NB4 (cell line): Measurements from ENCODE around the gene CCR7.

ENCODE experiments used
- DNase-seq: peaks from one replicate; pipeline ENCODE4 v3.0.0; 2010; ENCODE audit warnings: low read depth
- H3K4me3 ChIP-seq: one replicate; pipeline ENCODE4 v1.5.1; 2011; ENCODE audit warnings: mild to moderate bottlenecking, low read depth, low read length, moderate library complexity
- MYC ChIP-seq: IDR thresholded peaks from 2 replicates; pipeline ENCODE4 v1.6.1; 2011; ENCODE audit warnings: low read depth, low read length
- POLR2A ChIP-seq: IDR thresholded peaks from 2 replicates; pipeline ENCODE4 v1.6.1; 2011; ENCODE audit warnings: mild to moderate bottlenecking; ENCODE audit not compliant: insufficient read length; ENCODE audit errors: extremely low read depth
- TF ChIP-seq, protein P1 (sequence below): IDR thresholded peaks from 2 replicates; pipeline ENCODE4 v1.6.1; 2011; ENCODE audit warnings: low read depth, low read length
- TF ChIP-seq, protein P2 (sequence below): IDR thresholded peaks from one replicate; pipeline ENCODE4 v1.5.1; 2012; ENCODE audit warnings: low read depth, low read length

Gene CCR7

DNA sequence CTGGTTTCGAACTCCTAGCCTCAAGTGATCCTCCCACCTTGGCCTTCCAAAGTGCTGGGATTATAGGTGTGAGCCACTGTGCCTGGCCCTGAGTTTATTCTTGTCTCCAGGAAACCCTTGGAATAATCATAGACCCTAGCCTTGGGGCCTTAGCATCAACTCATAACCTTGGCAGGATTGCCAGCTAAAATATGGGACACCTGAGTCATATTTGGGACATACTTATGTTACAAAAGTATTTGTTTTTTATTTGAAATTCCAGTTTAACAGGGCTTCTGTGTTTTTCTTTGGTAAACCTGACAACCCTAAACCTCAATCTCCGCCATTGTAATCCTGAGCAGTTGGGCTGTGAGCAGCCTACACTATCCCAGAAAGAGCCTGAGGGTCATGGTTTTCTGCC lies 35.3 kb downstream of the CCR7 start:
- no peak overlapping the region for H3K4me3 ChIP-seq
- TF ChIP-seq POLR2A (no peak), MYC (no peak)
- TF ChIP-seq, protein P1, sequence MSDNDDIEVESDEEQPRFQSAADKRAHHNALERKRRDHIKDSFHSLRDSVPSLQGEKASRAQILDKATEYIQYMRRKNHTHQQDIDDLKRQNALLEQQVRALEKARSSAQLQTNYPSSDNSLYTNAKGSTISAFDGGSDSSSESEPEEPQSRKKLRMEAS = no peak
- TF ChIP-seq, protein P2, sequence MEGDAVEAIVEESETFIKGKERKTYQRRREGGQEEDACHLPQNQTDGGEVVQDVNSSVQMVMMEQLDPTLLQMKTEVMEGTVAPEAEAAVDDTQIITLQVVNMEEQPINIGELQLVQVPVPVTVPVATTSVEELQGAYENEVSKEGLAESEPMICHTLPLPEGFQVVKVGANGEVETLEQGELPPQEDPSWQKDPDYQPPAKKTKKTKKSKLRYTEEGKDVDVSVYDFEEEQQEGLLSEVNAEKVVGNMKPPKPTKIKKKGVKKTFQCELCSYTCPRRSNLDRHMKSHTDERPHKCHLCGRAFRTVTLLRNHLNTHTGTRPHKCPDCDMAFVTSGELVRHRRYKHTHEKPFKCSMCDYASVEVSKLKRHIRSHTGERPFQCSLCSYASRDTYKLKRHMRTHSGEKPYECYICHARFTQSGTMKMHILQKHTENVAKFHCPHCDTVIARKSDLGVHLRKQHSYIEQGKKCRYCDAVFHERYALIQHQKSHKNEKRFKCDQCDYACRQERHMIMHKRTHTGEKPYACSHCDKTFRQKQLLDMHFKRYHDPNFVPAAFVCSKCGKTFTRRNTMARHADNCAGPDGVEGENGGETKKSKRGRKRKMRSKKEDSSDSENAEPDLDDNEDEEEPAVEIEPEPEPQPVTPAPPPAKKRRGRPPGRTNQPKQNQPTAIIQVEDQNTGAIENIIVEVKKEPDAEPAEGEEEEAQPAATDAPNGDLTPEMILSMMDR = no peak
- DNase-seq = no peak

DNA sequence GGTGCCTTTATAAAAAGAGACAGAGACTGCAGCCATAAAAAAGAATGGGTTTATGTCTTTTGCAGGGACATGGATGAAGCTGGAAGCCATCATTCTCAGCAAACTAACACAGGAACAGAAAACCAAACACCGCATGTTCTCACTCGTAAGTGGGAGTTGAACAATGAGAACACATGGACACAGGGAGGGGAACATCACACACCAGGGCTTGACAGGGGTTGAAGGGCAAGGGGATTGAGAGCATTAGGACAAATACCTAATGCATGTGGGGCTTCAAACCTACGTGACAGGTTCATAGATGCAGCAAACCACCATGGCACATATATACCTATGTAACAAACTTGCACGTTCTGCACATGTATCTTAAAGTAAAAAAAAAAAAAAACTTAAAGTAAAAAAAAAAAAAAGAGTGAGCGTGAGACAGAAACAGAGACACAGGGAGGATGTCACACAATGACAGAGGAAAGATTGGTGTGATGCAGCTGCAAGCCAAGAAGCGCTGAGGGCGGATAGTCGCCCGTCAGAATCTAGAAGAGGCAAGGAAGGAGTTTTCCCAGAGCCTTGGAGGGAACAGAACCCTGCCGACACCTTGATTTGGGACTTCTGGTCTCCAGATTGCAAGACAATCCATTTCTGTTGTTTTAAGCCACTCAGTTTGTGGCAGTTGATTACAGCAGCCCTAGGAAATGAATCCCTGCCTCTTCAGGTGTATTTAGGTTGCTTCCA lies 36.4 kb downstream of the CCR7 start:
- H3K4me3 ChIP-seq = no peak overlapping the region
- TF ChIP-seq, protein P1 = no peak
- TF ChIP-seq POLR2A (no peak), MYC (no peak)
- TF ChIP-seq, protein P2 = no peak
- DNase-seq = no peak

DNA sequence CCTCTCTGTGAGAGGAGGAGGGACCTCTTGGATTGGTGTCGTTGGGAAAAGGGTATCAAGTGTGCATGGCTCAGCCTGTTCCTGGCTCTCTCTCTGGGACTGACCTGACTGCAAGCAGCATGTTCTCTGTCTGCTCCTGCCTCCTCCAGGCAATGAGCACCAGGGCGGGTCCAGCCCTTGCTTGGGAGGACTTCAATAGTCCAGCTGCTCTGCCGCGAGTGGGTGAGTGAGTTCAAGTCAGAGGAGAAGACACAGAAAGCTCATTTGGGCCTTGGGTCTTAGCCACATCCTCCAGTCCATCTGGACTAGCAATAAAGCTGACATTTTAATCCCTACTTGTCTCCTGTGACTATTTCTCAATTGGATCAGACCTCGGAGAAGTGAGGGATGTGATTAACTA lies 38.6 kb downstream of the CCR7 start:
- TF ChIP-seq, protein P1 = no peak
- TF ChIP-seq, protein P2 = no peak
- TF ChIP-seq MYC (no peak), POLR2A (no peak)
- no peak overlapping the region for H3K4me3 ChIP-seq
- DNase-seq = no peak

DNA sequence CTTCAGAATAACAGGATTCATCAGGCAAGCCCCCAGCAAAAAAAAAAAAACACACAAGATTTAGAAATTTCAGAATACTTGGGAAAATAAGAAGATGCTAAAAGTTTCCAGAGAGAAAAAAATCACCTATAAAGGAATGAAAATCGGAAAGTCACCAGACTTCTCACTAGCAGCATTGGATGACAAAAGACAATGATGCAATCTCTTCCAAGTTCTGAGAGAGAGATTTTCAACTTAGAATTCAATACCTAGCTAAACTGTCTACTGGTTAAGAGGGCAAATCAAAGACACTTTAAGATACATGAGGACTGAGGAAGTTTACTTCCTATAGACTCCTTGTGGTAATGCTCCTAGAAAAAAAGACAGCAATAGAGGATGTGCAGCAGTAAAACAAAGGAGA lies 40.0 kb downstream of the CCR7 start:
- no peak overlapping the region for H3K4me3 ChIP-seq
- TF ChIP-seq, protein P2 = no peak
- TF ChIP-seq, protein P1 = no peak
- no peak for TF ChIP-seq MYC
- TF ChIP-seq POLR2A = no peak
- no peak for DNase-seq

DNA sequence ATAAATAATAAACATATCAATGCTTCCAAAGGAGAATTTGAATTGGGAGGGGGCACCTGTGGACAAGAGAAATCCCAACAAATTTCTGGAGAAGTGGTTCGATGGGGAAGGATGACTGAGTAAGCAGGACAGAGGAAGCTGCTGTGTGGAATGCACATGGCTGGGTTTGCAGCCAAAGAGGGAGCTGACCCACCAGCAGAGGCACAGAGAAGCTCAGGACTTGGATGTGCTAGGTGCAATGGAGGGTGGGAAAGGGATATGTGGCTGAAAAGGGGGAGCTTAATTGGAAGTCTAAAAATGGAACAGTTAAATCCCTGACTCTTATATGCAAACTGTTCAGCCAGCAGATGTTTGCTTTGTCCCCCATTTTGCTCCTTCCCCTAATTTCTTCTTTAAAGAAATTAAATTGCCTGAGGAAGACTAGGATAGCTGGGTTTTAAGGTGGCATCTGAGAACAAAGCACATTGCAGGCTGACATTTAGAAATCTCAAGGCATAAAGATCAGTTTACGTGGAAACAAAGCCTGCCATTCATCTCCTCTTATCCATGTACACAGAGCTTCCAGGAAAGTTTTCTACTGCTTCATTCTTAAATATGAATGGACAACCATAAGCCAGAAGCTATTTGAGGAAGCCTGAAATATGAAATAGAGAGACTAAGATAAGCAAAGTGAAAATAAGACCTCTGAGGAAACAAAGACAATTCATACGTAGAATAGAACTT lies 40.9 kb downstream of the CCR7 start:
- no peak for DNase-seq
- no peak for TF ChIP-seq POLR2A
- TF ChIP-seq MYC = no peak
- TF ChIP-seq, protein P1 = no peak
- TF ChIP-seq, protein P2 = no peak

More for the DNA sequence above, 40.9 kb downstream of the CCR7 start:
- H3K4me3 ChIP-seq = no peak overlapping the region
